A549 treated with CORT108297 at 1 μM for 4 hours (cell line): ENCODE measurements around the gene ZFYVE28. TPM values are rescaled to one million over a fixed set of nuclear protein-coding genes. Genes with fewer than 3 reads are reported as not detected.

ENCODE experiments used
- total RNA-seq: library from RNA; stranded (reverse); fragments of 200-300 nt; extraction: Qiagen RNA extraction; gene quantifications from 5 replicates; pipeline ENCODE4 v1.2.3, GENCODE V29; 2022

Gene ZFYVE28
- total RNA-seq, result 1.9 to 2.7 TPM (median 2.4 TPM) in 5 replicates

DNA sequence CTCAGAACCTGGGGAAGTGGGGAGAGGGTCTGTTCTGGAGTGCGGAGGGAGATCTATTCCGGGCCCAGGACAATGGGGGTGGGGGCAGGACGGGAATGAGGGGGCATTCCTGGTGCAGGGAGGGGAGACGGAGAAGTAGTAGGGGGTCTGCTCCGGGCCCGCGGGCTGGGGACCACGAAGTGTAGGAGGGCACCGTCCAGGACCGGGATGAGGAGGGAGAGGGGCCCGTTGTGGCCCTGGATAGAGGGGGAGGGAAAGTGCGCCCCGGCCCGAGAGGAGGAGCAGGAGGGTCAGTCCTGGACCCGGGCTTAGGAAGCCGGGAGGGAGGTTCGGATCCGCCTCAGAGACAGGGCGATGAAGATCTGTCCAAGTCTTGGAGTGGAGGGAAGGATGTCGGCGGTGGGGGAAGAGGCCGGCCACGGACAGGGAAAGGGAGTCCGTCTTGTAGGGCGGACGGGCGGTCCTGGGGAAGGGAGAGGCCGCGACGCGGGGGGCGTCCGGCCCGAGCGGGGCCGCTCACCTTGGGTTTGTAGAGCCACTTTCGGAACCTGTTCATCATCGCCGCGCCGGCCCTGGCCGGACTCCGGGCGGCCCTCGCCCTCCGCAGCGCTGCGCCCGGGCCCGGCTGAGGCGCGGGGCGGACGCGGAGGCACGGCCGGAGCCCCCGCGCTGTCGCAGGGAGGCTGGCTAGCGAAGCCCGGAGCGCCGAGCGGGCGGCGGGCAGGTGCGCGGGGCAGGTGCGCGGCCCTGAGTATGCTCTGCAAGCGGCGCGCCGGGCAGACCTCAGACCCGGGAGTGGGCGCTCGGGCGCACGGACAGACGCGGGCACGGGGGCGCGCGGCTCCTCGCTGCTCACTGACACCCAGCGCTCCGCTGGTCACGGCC, at the start of gene ZFYVE28:
TSS of gene ZFYVE28 (minus strand) at position 881 of the 885 bp plus-strand sequence. CDS start at position 559, 322 bp downstream.

DNA sequence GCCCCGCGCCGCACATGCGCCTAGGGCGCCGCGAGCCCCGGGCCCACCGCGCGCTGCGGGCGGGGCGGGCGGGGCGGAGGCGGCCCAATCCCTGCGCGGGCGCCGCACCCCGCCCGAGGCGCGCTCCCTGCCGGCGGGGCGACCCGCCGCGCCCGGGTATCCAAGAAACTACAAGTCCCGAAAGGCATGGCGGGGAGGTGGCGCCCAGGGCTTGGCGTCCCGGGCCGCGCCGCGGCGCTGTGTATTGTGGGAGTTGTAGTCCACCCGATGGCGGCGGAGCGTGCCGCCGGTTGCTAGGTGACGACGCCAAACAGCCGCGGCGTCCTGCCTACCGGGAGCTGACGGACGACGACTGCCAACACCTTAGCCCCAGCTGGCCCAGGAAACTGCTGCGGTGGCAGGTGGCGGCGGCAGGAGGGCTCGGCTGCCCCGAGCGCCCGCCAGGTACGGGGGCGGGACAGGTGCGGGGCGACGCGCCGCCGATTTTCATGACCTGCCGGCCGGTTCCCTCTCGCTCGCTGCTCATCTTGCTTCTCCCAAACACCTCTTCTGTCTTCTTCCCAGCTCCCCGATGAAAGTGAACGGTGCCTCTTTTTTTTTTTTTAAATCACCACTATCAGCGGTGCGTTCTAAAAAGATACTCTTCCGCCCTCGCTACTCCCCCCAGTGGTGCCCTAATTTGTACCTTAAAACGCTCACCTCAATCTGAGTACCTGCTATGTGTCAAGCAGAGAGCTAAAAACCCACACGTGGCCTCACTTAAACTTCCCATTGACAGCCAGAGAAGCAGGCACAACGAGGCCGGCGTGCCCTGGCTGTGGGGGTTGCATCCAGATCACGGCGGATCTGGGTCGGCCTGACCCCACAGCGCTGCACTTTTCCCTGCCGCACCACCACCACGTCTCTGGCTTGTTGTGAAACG, 466 bp upstream of the ZFYVE28 start, which contains the start of gene CFAP99:
TSS of gene CFAP99 (plus strand) at position 306 of the 922 bp plus-strand sequence.

GRCh38 chr4:2261853-2262144, 156.6 kb downstream of the ZFYVE28 start, which contains the start of gene MXD4:
Gene MXD4 (minus strand): TSS chr4:2262109. CDS start chr4:2261980, 129 bp downstream.

DNA sequence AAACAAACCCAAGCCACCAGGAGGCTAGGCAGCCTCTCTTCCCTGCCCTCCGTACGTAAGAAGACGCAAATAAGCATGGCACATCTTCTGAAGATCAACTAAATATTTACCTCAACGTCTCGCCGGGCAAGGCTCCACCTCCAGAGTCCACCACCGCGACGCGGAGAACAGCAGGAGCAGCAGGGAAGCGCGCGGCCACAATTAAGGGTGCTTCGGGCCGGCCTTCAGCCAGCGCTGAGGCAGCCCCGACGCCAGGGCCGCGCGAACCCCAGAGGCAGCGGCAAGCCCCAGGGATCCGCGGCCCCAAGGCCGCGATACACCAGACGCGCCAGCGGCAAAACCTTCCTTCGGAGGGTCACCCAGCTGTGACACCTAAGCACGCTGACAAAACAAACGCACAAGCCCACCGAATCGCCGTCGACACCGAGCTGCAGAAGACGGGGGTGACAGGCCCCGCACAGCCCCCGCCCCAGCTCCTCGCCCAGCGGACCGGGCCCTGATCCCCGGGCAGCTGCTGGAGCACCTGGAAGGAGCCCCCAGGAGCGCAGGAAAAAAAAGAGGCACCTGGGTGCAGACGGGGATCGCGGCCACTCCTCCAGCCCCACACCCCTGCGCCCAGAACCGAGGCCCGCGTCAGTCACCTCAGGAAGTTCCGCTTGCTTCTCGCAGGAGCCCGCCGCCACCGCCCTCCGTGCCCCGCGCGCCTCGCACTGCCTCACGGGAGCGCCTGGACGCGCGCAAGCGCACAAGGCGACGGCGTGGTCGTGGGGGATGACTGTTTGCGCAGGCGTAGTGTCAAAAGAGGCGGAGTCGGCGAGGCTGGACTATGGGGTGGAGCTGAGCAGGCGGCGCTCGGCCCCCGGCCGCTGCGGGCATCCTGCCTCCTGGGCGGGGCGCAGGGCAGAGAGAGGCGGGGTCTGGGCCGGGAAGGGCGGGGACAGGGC, 176.8 kb downstream of the ZFYVE28 start, which contains the start of the genes HAUS3 and POLN:
TSS of gene HAUS3 (minus strand) at position 712 of the 944 bp plus-strand sequence. CDS start 1,175 bp downstream, outside the sequence.
TSS of gene POLN (minus strand) at position 712 of the 944 bp plus-strand sequence. CDS start 12,890 bp downstream, outside the sequence.

Other genes with a start within 250 kb of the ZFYVE28 start
- 6.7 to 8.9 TPM (median 7.7 TPM) in 5 replicates for gene HAUS3, start 176.5 kb downstream of the ZFYVE28 start, total RNA-seq
- gene POLN, start 176.5 kb downstream of the ZFYVE28 start, total RNA-seq, result 0.51 to 1.2 TPM (median 0.69 TPM) in 5 replicates
- gene MXD4, start 156.5 kb downstream of the ZFYVE28 start, total RNA-seq, result 12.4 to 21.3 TPM (median 19.1 TPM) in 5 replicates
- gene CFAP99, start 310 bp upstream of the ZFYVE28 start, total RNA-seq, result 0.05 to 0.35 TPM (median 0.06 TPM) in 5 replicates
- 57.3 to 81.9 TPM (median 62.5 TPM) in 5 replicates for gene RNF4, start 50.5 kb upstream of the ZFYVE28 start, total RNA-seq
- gene FAM193A, start 118.0 kb upstream of the ZFYVE28 start, total RNA-seq, result 8.2 to 9.1 TPM (median 8.9 TPM) in 5 replicates